Activated T-helper 1 cell treated with anti-CD3 and anti-CD28 coated beads, Interleukin-12 subunit alpha, Interleukin-12 subunit beta, Interleukin-2, Interleukin-4 antibody, amounts not matched to agents 30 ng/mL and 10 ng/mL and 1 ng/mL, durations not matched to agents 14 hours and 24 hours and 36 hours (primary cell): ENCODE data around the gene PTGER1. TPM values are rescaled to one million over a fixed set of nuclear protein-coding genes. Genes with fewer than 3 reads are reported as not detected.
"Not testable (repeated sequence)": the region's sequence is repeated elsewhere in the genome, so short reads cannot be mapped to it uniquely, and the experiment has no call there.

Experiments used
- DNase-seq: peaks from one replicate; pipeline ENCODE4 v3.0.0; 2021; ENCODE audit warnings: low spot score
- H3K27ac Mint-ChIP-seq: one replicate; pipeline ENCODE4 v1.8.0; 2021; ENCODE audit warnings: mild to moderate bottlenecking, mixed read lengths
- H3K27me3 Mint-ChIP-seq: one replicate; pipeline ENCODE4 v1.8.0; 2022; ENCODE audit warnings: mild to moderate bottlenecking, moderate library complexity, mixed read lengths; ENCODE audit not compliant: insufficient read depth
- H3K36me3 Mint-ChIP-seq: one replicate; pipeline ENCODE4 v1.8.0; 2021; ENCODE audit warnings: low read depth, mixed read lengths
- H3K4me1 Mint-ChIP-seq: one replicate; pipeline ENCODE4 v1.8.0; 2021; ENCODE audit warnings: low read depth, mixed read lengths
- H3K4me3 Mint-ChIP-seq: one replicate; pipeline ENCODE4 v1.8.0; 2021; ENCODE audit warnings: mild to moderate bottlenecking, moderate library complexity, mixed read lengths
- H3K9me3 Mint-ChIP-seq: one replicate; pipeline ENCODE4 v1.8.0; 2021; ENCODE audit warnings: mixed read lengths
- intact Hi-C: fragments of 100-400 bp; cut with micrococcal nuclease; formaldehyde crosslinking; loops from one replicate; pipeline ENCODE4 v1.15.1; 2024
- total RNA-seq: library from RNA; stranded (reverse); gene quantifications from 2 replicates; pipeline ENCODE4 v1.2.3, GENCODE V29; 2022

Gene PTGER1
- total RNA-seq, 1 donor from 2014 or later = 0.44 TPM

GRCh38 chr19:14462401-14462800 is 12.8 kb downstream of the PTGER1 start:
- H3K27ac Mint-ChIP-seq, intact Hi-C loops, DNase-seq, H3K4me3 Mint-ChIP-seq, H3K27me3 Mint-ChIP-seq, H3K9me3 Mint-ChIP-seq, H3K4me1 Mint-ChIP-seq: not testable (repeated sequence)
- peaks cover 34% of the 10 kb centered on the region for H3K36me3 Mint-ChIP-seq

GRCh38 chr19:14460935-14461334 is 14.2 kb downstream of the PTGER1 start:
- no peaks in the 10 kb centered on the region for H3K4me1 Mint-ChIP-seq
- no peak for DNase-seq
- H3K27ac Mint-ChIP-seq = no peak overlapping the region
- H3K27me3 Mint-ChIP-seq = no peaks in the 10 kb centered on the region
- no peak overlapping the region for H3K4me3 Mint-ChIP-seq
- H3K36me3 Mint-ChIP-seq = peaks cover 29% of the 10 kb centered on the region
- no peaks in the 10 kb centered on the region for H3K9me3 Mint-ChIP-seq
- intact Hi-C loops = no loop called here

GRCh38 chr19:14459703-14460102 is 15.5 kb downstream of the PTGER1 start:
- H3K27me3 Mint-ChIP-seq = no peaks in the 10 kb centered on the region
- no peaks in the 10 kb centered on the region for H3K9me3 Mint-ChIP-seq
- no peak overlapping the region for H3K27ac Mint-ChIP-seq
- no peak overlapping the region for H3K4me3 Mint-ChIP-seq
- intact Hi-C loops = no loop called here
- H3K36me3 Mint-ChIP-seq = peaks cover 27% of the 10 kb centered on the region
- H3K4me1 Mint-ChIP-seq = no peaks in the 10 kb centered on the region
- DNase-seq = no peak

DNA sequence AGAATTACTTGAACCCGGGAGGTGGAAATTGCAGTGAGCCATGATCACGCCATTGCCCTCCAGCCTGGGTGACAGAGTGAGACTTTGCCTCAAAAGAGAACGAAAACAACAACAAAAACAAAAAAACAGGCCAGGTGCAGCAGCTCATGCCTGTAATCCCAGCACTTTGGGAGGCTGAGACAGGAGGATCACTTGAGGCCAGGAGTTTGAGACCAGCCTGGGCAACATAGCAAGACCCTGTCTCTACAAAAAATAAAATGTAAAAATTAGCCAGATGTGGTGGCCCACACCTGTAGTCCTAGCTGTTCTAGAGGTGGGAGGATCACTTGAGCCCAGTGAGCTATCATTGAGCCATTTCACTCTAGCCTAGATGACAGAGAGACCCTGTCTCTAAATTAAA is 22.9 kb downstream of the PTGER1 start:
- Mint-ChIP-seq H3K36me3 (peaks cover 35% of the 10 kb centered on the region), H3K4me1 (peaks cover 11% of the 10 kb centered on the region)
- H3K4me3 Mint-ChIP-seq, H3K27ac Mint-ChIP-seq, H3K27me3 Mint-ChIP-seq, DNase-seq, intact Hi-C loops, H3K9me3 Mint-ChIP-seq: not testable (repeated sequence)

DNA sequence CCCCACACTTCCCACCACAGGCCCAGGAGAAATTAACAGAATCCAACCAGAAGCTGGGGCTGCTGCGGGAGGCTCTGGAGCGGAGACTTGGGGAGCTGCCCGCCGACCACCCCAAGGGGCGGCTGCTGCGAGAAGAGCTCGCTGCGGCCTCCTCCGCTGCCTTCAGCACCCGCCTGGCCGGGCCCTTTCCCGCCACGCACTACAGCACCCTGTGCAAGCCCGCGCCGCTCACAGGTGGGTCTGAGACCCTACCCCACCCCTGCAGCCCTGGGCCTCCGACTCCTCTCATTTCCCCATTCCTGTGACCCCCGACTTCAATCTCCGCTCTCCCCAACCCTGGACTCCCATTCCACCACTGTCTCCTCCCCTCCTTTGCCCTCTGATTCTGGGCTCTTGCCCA is 24.3 kb downstream of the PTGER1 start:
- Mint-ChIP-seq H3K9me3 (no peaks in the 10 kb centered on the region), H3K27ac (no peak overlapping the region), H3K27me3 (no peaks in the 10 kb centered on the region), H3K4me1 (peaks cover 11% of the 10 kb centered on the region), H3K4me3 (no peak overlapping the region), H3K36me3 (peaks cover 46% of the 10 kb centered on the region)
- DNase-seq = no peak
- intact Hi-C loops = no loop called here

DNA sequence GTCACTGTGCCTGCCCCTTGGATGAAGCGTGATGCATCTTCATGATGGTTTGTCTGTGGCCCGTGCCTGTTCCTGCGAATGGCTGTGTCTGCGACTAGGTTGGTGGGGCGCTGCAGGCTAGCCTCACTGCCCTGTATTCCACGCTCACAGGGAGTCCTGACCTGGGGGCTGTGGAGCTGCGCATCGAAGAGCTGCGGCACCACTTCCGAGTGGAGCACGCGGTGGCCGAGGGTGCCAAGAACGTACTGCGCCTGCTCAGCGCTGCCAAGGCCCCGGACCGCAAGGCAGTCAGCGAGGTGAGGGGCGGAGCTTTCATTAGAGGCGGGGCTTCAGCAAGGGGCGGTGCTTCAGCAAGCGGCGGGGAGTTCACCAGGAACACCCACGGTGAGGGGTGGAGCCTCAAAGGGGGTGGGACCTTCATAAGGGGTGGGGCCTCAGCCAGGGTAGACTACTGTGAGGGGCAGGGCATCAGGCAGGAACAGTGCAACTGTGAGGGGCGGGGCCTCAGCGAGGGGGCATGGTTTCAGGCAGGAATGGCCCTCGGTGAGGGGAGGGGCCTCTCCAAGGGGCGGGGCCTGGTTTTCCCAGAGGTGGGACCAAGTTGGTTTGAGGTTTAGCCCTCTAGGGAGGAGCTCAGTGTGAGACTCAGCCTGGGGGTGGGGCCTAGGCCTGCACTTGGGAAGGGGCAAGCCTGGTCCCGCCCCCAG is 24.8 kb downstream of the PTGER1 start:
- intact Hi-C loops = no loop called here
- H3K4me3 Mint-ChIP-seq = no peak overlapping the region
- H3K4me1 Mint-ChIP-seq = peaks cover 11% of the 10 kb centered on the region
- H3K27me3 Mint-ChIP-seq = no peaks in the 10 kb centered on the region
- no peaks in the 10 kb centered on the region for H3K9me3 Mint-ChIP-seq
- H3K36me3 Mint-ChIP-seq = peaks cover 46% of the 10 kb centered on the region
- DNase-seq = peak; percentile 57
- no peak overlapping the region for H3K27ac Mint-ChIP-seq

GRCh38 chr19:14449321-14449720 is 25.8 kb downstream of the PTGER1 start:
- intact Hi-C loops = no loop called here
- Mint-ChIP-seq H3K36me3 (peaks cover 44% of the 10 kb centered on the region), H3K4me3 (no peak overlapping the region), H3K27me3 (no peaks in the 10 kb centered on the region), H3K9me3 (no peaks in the 10 kb centered on the region), H3K4me1 (peaks cover 15% of the 10 kb centered on the region), H3K27ac (peak overlapping the region; percentile 71)
- DNase-seq = no peak

DNA sequence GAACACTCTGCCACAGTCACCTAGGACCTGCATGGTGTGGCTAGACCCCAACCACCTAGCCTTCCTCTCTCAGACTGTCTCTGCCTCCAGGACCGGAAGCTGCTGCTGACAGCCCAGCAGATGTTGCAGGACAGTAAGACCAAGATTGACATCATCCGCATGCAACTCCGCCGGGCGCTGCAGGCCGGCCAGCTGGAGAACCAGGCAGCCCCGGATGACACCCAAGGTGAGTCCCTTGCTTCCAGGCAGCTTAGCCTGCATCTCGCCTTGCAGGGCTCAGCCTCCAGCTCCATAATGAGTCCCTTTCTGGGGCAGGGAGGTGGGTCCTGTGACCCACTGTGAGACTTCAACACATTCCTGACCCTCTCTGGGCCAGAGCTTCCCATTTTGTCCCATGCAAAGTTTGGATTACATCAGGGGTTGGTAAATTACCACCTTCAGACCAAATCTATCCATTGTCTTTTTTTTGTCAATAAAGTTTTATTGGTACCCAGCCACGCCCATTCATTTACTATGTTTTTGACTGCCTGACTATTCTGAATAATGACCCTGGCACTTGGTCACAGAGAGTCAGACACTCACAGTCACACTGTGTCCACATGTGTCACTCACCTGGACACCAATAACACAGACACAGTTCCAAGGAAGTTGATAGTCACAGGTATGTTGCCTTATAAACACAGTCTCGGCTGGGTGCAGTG is 28.7 kb downstream of the PTGER1 start:
- Mint-ChIP-seq H3K27me3 (no peaks in the 10 kb centered on the region), H3K9me3 (no peaks in the 10 kb centered on the region), H3K4me1 (peaks cover 17% of the 10 kb centered on the region), H3K4me3 (no peak overlapping the region), H3K27ac (no peak overlapping the region), H3K36me3 (peaks cover 58% of the 10 kb centered on the region)
- intact Hi-C loops = no loop called here
- DNase-seq = no peak

- no peaks in the 10 kb centered on the region for H3K9me3 Mint-ChIP-seq
- peaks cover 30% of the 10 kb centered on the region for H3K4me1 Mint-ChIP-seq
- no peak overlapping the region for H3K27ac Mint-ChIP-seq
- H3K4me3 Mint-ChIP-seq = no peak overlapping the region
- DNase-seq = no peak
- peaks cover 47% of the 10 kb centered on the region for H3K36me3 Mint-ChIP-seq
- intact Hi-C loops = no loop called here
- H3K27me3 Mint-ChIP-seq = no peaks in the 10 kb centered on the region
Observed at GRCh38 chr19:14443632-14444216, 31.4 kb downstream of the PTGER1 start.

DNA sequence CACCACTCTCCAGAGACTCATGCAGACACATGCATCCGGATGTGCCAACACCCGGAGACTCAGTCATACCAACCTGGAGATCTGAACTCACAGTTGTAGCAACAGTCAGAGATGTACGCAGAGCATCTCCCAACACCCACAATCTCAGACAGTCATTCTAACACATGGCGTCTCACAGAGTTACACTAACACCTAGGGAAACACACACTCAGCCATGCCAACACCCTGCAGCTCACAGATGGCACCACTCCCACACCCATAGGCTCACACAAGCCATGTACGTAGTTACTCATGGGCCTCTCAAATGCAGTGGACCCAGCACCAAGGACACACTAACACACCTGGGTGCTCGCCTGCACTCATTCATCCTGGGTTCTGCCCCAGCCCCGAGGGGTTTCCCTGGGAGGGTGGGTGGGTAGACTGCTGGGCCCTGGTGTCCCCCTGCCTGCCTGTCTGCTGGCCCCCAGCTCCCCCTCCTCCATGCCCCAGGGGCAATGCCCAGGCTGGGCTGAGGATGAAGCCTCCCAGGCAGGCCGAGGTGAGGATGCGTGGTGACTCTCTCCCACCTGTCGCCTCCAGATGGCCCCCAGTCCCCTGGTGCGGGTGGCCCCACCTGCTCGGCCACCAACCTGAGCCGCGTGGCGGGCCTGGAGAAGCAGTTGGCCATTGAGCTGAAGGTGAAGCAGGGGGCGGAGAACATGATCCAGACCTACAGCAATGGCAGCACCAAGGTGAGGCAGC is 32.1 kb downstream of the PTGER1 start:
- H3K27ac Mint-ChIP-seq = no peak overlapping the region
- H3K27me3 Mint-ChIP-seq = no peaks in the 10 kb centered on the region
- DNase-seq = no peak
- H3K9me3 Mint-ChIP-seq = no peaks in the 10 kb centered on the region
- intact Hi-C loops = no loop called here
- H3K4me3 Mint-ChIP-seq = peak overlapping the region; percentile 33
- peaks cover 25% of the 10 kb centered on the region for H3K4me1 Mint-ChIP-seq
- H3K36me3 Mint-ChIP-seq = peaks cover 43% of the 10 kb centered on the region

DNA sequence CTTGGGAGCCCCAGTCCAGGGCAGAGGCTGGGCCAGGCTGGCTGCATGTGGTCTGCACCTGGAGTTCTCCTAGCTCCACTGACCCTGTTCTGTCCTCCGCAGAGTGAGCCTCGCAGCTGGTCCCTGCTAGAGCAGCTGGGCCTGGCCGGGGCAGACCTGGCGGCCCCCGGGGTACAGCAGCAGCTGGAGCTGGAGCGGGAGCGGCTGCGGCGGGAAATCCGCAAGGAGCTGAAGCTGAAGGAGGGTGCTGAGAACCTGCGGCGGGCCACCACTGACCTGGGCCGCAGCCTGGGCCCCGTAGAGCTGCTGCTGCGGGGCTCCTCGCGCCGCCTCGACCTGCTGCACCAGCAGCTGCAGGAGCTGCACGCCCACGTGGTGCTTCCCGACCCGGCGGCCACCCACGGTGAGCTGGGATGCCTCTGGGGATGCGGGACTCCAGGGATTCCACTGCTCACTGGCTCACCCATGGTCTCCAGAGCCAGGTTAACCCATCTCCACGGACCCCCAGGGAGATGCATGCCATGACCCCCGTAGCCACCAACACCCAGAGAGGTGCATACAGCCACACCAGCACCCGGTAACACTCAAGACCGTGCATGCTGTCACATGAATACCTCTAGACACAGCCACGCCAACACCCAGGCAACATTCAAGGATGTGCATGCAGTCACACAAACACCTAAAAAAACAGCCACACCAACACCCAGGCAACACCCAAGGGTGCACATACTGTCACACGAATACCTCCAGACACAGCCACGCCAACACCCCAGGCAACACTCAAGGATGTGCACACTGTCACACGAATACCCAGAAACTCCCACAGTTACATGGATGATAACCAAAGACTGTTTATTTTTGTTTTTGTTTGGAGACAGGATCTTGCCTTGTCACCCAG is 33.9 kb downstream of the PTGER1 start:
- Mint-ChIP-seq H3K4me3 (peak overlapping the region; percentile 95), H3K36me3 (peaks cover 34% of the 10 kb centered on the region), H3K4me1 (peaks cover 29% of the 10 kb centered on the region), H3K27me3 (no peaks in the 10 kb centered on the region), H3K9me3 (no peaks in the 10 kb centered on the region), H3K27ac (no peak overlapping the region)
- intact Hi-C loops = loop anchor here (2.0 kb wide), 1 partner anchor 22 kb away; the partner anchor contains the start of gene DDX39A
- no peak for DNase-seq

GRCh38 chr19:14440049-14440448 is 35.1 kb downstream of the PTGER1 start:
- H3K36me3 Mint-ChIP-seq = peaks cover 34% of the 10 kb centered on the region
- peak; percentile 78 for DNase-seq
- intact Hi-C loops = loop anchor here (1.0 to 2.0 kb wide), 2 partner anchors 8 to 21 kb away; partner anchors contain the start of gene DDX39A
- H3K9me3 Mint-ChIP-seq = no peaks in the 10 kb centered on the region
- peak overlapping the region; percentile 95 for H3K4me3 Mint-ChIP-seq
- peaks cover 33% of the 10 kb centered on the region for H3K4me1 Mint-ChIP-seq
- peak overlapping the region; percentile 93 for H3K27ac Mint-ChIP-seq
- H3K27me3 Mint-ChIP-seq = no peaks in the 10 kb centered on the region
